Measurements from ENCODE around the gene KIRREL3.

DNA sequence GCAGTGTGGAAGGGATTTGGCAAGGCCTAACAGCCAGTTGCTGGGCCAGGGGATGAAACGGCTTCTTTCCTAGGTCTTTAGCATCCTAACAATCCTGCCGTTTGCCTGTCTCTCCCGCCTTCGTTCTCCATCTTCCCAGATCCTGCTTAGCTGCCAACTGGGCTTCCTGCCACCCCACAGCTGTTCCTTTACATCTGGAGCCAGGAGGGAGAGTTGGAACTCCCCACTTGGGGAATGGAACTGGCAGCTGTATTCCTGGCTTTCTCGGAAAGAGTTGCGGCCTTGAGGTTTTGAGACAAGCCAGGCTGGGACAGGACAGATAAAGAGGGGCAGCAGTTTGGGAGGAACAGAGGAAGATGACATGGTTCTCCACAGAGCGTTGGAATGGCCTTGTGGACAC is 585.4 kb downstream of the KIRREL3 start:
- TF ChIP-seq, protein P1, sequence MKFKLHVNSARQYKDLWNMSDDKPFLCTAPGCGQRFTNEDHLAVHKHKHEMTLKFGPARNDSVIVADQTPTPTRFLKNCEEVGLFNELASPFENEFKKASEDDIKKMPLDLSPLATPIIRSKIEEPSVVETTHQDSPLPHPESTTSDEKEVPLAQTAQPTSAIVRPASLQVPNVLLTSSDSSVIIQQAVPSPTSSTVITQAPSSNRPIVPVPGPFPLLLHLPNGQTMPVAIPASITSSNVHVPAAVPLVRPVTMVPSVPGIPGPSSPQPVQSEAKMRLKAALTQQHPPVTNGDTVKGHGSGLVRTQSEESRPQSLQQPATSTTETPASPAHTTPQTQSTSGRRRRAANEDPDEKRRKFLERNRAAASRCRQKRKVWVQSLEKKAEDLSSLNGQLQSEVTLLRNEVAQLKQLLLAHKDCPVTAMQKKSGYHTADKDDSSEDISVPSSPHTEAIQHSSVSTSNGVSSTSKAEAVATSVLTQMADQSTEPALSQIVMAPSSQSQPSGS (CRISPR knock-in tag; IDR thresholded peaks at IDR 0.05): no peak
- no peak for TF ChIP-seq ZFPM2 (CRISPR knock-in tag; IDR thresholded peaks at IDR 0.05)

Data from K562 (cell line).